ENCODE data around the gene ZNF605. TPM values are rescaled to one million over a fixed set of nuclear protein-coding genes. Genes with fewer than 3 reads are reported as not detected.

The ZNF605 gene
- total and polyA plus RNA-seq, 9 of the 15 experiments (the other 6 are each of a cell fraction or from before 2014, with no cell fraction given) = 0.45 to 1.1 (median 0.68) TPM

- Histone ChIP-seq H4K20me1 (replicated peaks; ENCODE audit: control insufficient read depth, insufficient read depth, low read length) (no peaks in the 10 kb centered on the region), H2AFZ (ENCODE audit: low read depth, low read length) (no peak overlapping the region), H3K27ac (ENCODE audit: extremely low read depth, low read depth, low read length) (no peak overlapping the region), H3K9me1 (ENCODE audit: control insufficient read depth, insufficient read depth, low read length) (no peaks in the 10 kb centered on the region), H3K4me1 (replicated peaks in 1 of 2; ENCODE audit: control insufficient read depth in 2 of 2, insufficient read depth in 2 of 2, low read length in 2 of 2) (peaks cover 0 to 1% of the 10 kb centered on the region in 2 experiments; a peak in 1 of 5 replicates), H3K4me3 (no peak overlapping the region), H3K4me2 (ENCODE audit: insufficient read depth, low read length) (no peak overlapping the region), H3K79me2 (ENCODE audit: control insufficient read depth, insufficient read depth, low read length) (no peaks in the 10 kb centered on the region), H3K36me3 (ENCODE audit: control insufficient read depth, insufficient read depth, low read length) (no peaks in the 10 kb centered on the region; the same call in 2 of the 3 replicates), H3K9me3 (replicated peaks; ENCODE audit: control insufficient read depth, insufficient read depth, low read depth, low read length) (peaks cover 24% of the 10 kb centered on the region), H3K9ac (ENCODE audit: insufficient read depth in 1 of 2, low read depth in 2 of 2, low read length in 2 of 2) (no peak overlapping the region), H3K27me3 (ENCODE audit: control insufficient read depth in 2 of 2, insufficient read depth in 2 of 2, low read length in 2 of 2) (no peaks in the 10 kb centered on the region; a peak in 1 of 5 replicates)
- intact Hi-C loops (cut with micrococcal nuclease) = no loop called here
- ATAC-seq (no peak), FAIRE-seq (no peak), DNase-seq (ENCODE audit: extremely low read depth in 1 of 4, low spot score in 3 of 4) (no peak)
- no TSS peak for BruUV-seq (replicated peaks)
- ChIA-PET CTCF (ENCODE audit: low intra/inter-chr PET ratio) (no interaction called here), POLR2A (no interaction called here)
- WGBS (ENCODE audit: insufficient coverage, low coverage, missing lambda C conversion rate) = 38% methylated on average over 30 of the region's 30 CpGs
- in situ Hi-C loops (cut with MboI) = no loop called here
- TF ChIP-seq STAT6 (CRISPR knock-in tag; IDR thresholded peaks at IDR 0.05) (no peak), ZNF41 (CRISPR knock-in tag; conservative IDR thresholded peaks at IDR 0.05) (no peak), ZEB2 (IDR thresholded peaks at IDR 0.05) (no peak), BCLAF1 (IDR thresholded peaks at IDR 0.05; ENCODE audit: borderline replicate concordance in 1 of 2, control insufficient read depth in 1 of 2, low read depth in 2 of 2, low read length in 1 of 2) (no peak), ZFPM2 (CRISPR knock-in tag; IDR thresholded peaks at IDR 0.05) (no peak), HMG20A (CRISPR knock-in tag; conservative IDR thresholded peaks at IDR 0.05) (no peak), EGR1 (conservative IDR thresholded peaks at IDR 0.05) (no peak), AFF4 (CRISPR knock-in tag; IDR thresholded peaks at IDR 0.05) (no peak), TAF7 (tag; IDR thresholded peaks at IDR 0.05) (no peak)
- TF ChIP-seq, protein P1, sequence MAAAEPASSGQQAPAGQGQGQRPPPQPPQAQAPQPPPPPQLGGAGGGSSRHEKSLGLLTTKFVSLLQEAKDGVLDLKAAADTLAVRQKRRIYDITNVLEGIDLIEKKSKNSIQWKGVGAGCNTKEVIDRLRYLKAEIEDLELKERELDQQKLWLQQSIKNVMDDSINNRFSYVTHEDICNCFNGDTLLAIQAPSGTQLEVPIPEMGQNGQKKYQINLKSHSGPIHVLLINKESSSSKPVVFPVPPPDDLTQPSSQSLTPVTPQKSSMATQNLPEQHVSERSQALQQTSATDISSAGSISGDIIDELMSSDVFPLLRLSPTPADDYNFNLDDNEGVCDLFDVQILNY (CRISPR knock-in tag; IDR thresholded peaks at IDR 0.05) = no peak
These were observed 5.9 kb downstream of the ZNF605 start for GRCh38 chr12:132949936-132950837.
